COR-L47 (cell line): Measurements from ENCODE around the gene NAV2.
"Not testable (repeated sequence)": the region's sequence is repeated elsewhere in the genome, so short reads cannot be mapped to it uniquely, and the experiment has no call there.

Experiments used
- DNase-seq: peaks from one replicate; lab custom pipeline; 2025; lab: John Stamatoyannopoulos, UW

The NAV2 gene

GRCh38 chr11:19956228-19956627, 243.6 kb downstream of the NAV2 start:
- no peak for DNase-seq

- no peak for DNase-seq
Observed at GRCh38 chr11:19957294-19957943, 244.8 kb downstream of the NAV2 start.

GRCh38 chr11:19958204-19958603, 245.6 kb downstream of the NAV2 start:
- no peak for DNase-seq

GRCh38 chr11:19959210-19959609, 246.6 kb downstream of the NAV2 start:
- no peak for DNase-seq

GRCh38 chr11:19959648-19960059, 247.0 kb downstream of the NAV2 start:
- DNase-seq: no peak

GRCh38 chr11:19960410-19960809, 247.8 kb downstream of the NAV2 start:
- DNase-seq: not testable (repeated sequence)

GRCh38 chr11:19961225-19961624, 248.6 kb downstream of the NAV2 start:
- no peak for DNase-seq

- no peak for DNase-seq
Observed at GRCh38 chr11:19962053-19962800, 249.6 kb downstream of the NAV2 start.

GRCh38 chr11:19962801-19963175, 250.2 kb downstream of the NAV2 start:
- DNase-seq: no peak

GRCh38 chr11:19963697-19964387, 251.2 kb downstream of the NAV2 start:
- no peak for DNase-seq

- no peak for DNase-seq
Observed at GRCh38 chr11:19966441-19966840, 253.8 kb downstream of the NAV2 start.

- no peak for DNase-seq
Observed at GRCh38 chr11:19966927-19967326, 254.3 kb downstream of the NAV2 start.

GRCh38 chr11:19967787-19968186, 255.2 kb downstream of the NAV2 start:
- DNase-seq: no peak

GRCh38 chr11:19968860-19969259, 256.2 kb downstream of the NAV2 start:
- no peak for DNase-seq

- no peak for DNase-seq
Observed at GRCh38 chr11:19970944-19971343, 258.3 kb downstream of the NAV2 start.

- no peak for DNase-seq
Observed at GRCh38 chr11:19972091-19972490, 259.5 kb downstream of the NAV2 start.

GRCh38 chr11:19972651-19973050, 260.0 kb downstream of the NAV2 start:
- DNase-seq: no peak

- no peak for DNase-seq
Observed at GRCh38 chr11:19973136-19973635, 260.5 kb downstream of the NAV2 start.

GRCh38 chr11:19974886-19975285, 262.2 kb downstream of the NAV2 start:
- DNase-seq: no peak

GRCh38 chr11:19975414-19975990, 262.9 kb downstream of the NAV2 start:
- DNase-seq: no peak

- DNase-seq: no peak
Observed at GRCh38 chr11:19976281-19976941, 263.8 kb downstream of the NAV2 start.

GRCh38 chr11:19977941-19978340, 265.3 kb downstream of the NAV2 start:
- no peak for DNase-seq
